HG03378 (cell line): ENCODE data around the gene FUT8.
"Not testable (repeated sequence)": the region's sequence is repeated elsewhere in the genome, so short reads cannot be mapped to it uniquely, and the experiment has no call there.

ENCODE experiments used
- ATAC-seq: cut with Tn5 transposase; IDR thresholded peaks from one replicate; pipeline ENCODE4 v1.9.1; 2021; ENCODE audit warnings: mild to moderate bottlenecking, moderate library complexity; ENCODE audit not compliant: unreplicated experiment

Gene FUT8

GRCh38 chr14:65606460-65606859 lies 193.9 kb downstream of the FUT8 start:
- no peak for ATAC-seq

GRCh38 chr14:65613131-65613650 lies 200.7 kb downstream of the FUT8 start:
- ATAC-seq = no peak

GRCh38 chr14:65618996-65619395 lies 206.5 kb downstream of the FUT8 start:
- no peak for ATAC-seq

DNA sequence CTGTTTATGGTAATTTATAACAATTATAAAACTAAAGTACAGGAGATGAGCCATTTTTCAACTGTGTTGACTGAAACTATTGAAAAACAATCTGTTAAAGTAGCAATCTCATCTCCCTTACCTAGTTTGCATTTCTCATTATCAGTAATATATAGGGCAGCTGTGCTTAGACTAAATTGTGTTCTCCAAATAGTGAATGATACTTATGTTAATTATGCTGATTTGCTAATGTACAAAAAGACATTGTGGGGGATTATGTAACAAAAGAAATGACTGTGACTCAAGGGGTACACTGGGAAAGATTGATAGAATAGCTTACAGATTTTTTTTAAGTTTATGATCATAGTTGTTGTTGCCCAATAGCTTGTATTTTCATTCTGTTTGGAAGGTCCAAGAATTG lies 207.7 kb downstream of the FUT8 start:
- no peak for ATAC-seq

- ATAC-seq = no peak
Measured at GRCh38 chr14:65622703-65623102, 210.2 kb downstream of the FUT8 start.

GRCh38 chr14:65623759-65624158 lies 211.2 kb downstream of the FUT8 start:
- ATAC-seq = no peak

GRCh38 chr14:65627315-65627714 lies 214.8 kb downstream of the FUT8 start:
- no peak for ATAC-seq

DNA sequence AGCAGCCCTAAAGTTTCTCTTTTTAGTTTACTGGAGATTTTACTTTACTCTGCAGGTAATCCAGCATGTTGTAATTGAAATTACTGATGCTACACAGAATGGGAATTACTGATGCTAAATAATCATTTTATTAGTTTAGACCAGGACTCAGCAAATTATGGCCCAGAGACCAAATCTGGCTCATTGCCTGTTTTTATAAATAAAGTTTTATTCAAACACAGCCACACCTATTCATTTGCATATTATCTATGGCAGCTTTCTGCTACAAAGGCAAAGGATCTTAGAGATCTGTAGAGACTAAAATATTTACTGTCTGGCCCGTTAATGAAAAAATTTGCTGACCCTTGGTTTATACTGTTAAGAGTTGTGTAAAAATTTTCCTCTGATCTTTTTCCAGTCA lies 216.1 kb downstream of the FUT8 start:
- ATAC-seq = no peak

DNA sequence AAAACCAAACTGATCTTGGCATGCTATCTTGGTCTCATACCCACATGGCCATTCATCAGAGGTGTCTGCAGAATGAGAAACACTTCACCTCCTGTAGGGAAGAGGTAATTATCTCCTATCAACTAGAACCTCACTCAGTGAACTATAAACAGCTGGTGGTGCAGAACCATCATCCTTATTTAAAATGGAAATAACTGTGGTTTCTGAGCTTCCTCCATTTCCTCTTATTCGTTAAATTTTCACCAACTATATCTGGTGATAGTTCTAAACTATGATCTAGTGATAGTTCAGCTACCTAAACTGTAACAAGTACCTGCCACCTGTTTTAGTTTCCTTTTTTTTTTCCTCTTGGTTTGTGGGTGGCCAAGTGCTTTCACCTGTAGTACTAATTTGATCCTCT lies 218.5 kb downstream of the FUT8 start:
- no peak for ATAC-seq

GRCh38 chr14:65632487-65632886 lies 220.0 kb downstream of the FUT8 start:
- no peak for ATAC-seq

GRCh38 chr14:65633666-65634065 lies 221.1 kb downstream of the FUT8 start:
- ATAC-seq = not testable (repeated sequence)

GRCh38 chr14:65637780-65638179 lies 225.2 kb downstream of the FUT8 start:
- peak; percentile 83 for ATAC-seq

DNA sequence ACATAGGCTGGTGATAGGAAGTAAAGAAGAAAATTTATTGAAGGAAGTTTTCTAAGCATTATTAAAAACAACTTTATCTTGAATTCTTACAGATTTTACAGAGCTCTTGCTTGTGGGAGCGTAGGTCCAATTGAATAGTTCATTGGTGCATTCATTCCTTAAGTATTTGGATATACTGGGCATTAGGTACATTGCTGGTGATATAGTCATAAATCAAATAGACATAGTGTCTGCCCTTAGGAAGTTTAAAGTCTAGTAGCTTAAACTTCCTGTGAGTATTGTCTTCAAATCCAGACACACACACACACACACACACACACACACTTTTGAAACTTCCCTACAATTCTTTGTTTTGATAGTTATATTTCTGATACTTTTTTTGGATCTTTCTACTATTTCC lies 226.7 kb downstream of the FUT8 start:
- no peak for ATAC-seq

DNA sequence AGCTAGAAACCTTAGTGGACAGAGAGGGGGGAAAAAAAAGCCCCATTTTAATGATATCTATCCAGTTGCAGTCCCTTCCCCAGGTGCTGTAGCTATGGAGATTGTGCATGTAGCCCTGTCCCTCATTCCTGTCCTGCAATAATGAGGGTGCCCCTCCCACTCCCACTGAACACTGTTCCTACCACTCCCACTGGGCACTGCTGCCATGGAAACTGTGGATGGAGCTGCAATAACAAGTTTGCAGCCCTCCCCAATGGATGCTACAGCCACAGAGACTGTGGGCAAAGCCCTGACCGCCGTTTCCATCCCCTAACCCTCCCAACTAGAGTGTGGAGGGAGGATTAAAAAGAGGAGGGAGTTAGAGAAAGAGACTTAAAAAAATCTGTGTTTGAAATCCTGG lies 238.3 kb downstream of the FUT8 start:
- no peak for ATAC-seq

GRCh38 chr14:65656554-65656953 lies 244.0 kb downstream of the FUT8 start:
- ATAC-seq = no peak

DNA sequence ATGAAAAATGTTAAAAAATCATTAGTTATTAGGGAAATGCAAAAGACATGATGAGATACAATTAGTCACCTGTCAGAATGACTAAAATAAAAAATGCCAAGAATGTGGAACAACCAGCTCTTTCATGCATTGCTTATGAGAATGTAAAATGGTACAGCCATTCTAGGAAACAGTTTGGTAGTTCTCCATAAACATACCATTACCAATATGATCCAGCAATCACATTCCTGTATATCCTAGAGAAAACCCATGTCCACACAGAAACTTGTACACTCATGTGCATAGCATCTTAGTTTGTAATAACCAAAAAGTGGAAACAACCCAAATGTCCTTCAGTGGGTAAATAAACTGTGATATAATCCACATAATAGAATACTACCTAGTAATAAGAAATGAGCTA lies 245.7 kb downstream of the FUT8 start:
- no peak for ATAC-seq

GRCh38 chr14:65661865-65662264 lies 249.3 kb downstream of the FUT8 start:
- ATAC-seq = no peak

DNA sequence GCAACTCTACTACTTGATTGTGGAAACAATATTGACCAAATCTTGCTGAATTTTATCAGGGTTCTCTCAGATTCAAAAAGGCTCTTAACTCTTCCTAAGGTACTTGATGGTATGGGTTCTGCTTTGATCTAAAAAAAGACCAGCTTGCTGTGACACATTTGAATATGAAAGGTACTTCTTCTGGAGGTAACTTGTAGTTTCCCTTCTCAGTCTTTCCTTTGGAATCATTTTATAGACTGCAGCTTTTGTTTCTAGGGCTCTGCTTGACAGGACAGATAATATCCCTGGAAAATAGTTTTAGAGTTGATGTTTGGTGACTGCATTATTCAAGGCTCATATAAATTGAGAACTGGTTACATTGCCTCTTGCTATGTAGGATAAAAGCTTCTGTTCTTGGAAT lies 251.9 kb downstream of the FUT8 start:
- no peak for ATAC-seq

- ATAC-seq = no peak
Measured at GRCh38 chr14:65676361-65677014, 264.0 kb downstream of the FUT8 start.

GRCh38 chr14:65685572-65685971 lies 273.0 kb downstream of the FUT8 start:
- no peak for ATAC-seq

GRCh38 chr14:65686761-65687160 lies 274.2 kb downstream of the FUT8 start:
- no peak for ATAC-seq

- ATAC-seq = no peak
Measured at GRCh38 chr14:65689070-65689469, 276.5 kb downstream of the FUT8 start.

- ATAC-seq = not testable (repeated sequence)
Measured at GRCh38 chr14:65692566-65692965, 280.0 kb downstream of the FUT8 start.
